Measurements from ENCODE around the gene KCNH2.

Gene KCNH2

GRCh38 chr7:150950496-150951180 lies 27.5 kb downstream of the KCNH2 start:
- H3K4me3 ChIP-seq = no peak overlapping the region
- H3K27ac ChIP-seq = no peak overlapping the region
- no peak for TF ChIP-seq CTCF (IDR thresholded peaks at IDR 0.05)
- DNase-seq (ENCODE audit: low spot score) = no peak

GRCh38 chr7:150949971-150950491 lies 28.1 kb downstream of the KCNH2 start:
- no peak for TF ChIP-seq CTCF (IDR thresholded peaks at IDR 0.05)
- Histone ChIP-seq H3K4me3 (no peak overlapping the region), H3K27ac (no peak overlapping the region)
- no peak for DNase-seq (ENCODE audit: low spot score)

GRCh38 chr7:150949564-150949963 lies 28.6 kb downstream of the KCNH2 start:
- no peak for TF ChIP-seq CTCF (IDR thresholded peaks at IDR 0.05)
- Histone ChIP-seq H3K4me3 (no peak overlapping the region), H3K27ac (no peak overlapping the region)
- DNase-seq (ENCODE audit: low spot score) = no peak

GRCh38 chr7:150948791-150949251 lies 29.3 kb downstream of the KCNH2 start:
- Histone ChIP-seq H3K27ac (no peak overlapping the region), H3K4me3 (no peak overlapping the region)
- DNase-seq (ENCODE audit: low spot score) = no peak
- no peak for TF ChIP-seq CTCF (IDR thresholded peaks at IDR 0.05)

GRCh38 chr7:150947761-150948651 lies 30.1 kb downstream of the KCNH2 start:
- Histone ChIP-seq H3K27ac (no peak overlapping the region), H3K4me3 (no peak overlapping the region)
- DNase-seq (ENCODE audit: low spot score) = no peak
- no peak for TF ChIP-seq CTCF (IDR thresholded peaks at IDR 0.05)

GRCh38 chr7:150947241-150947745 lies 30.8 kb downstream of the KCNH2 start:
- no peak overlapping the region for H3K4me3 ChIP-seq
- H3K27ac ChIP-seq = no peak overlapping the region

More at GRCh38 chr7:150947241-150947745, 30.8 kb downstream of the KCNH2 start:
- DNase-seq (ENCODE audit: low spot score) = no peak
- no peak for TF ChIP-seq CTCF (IDR thresholded peaks at IDR 0.05)
